Measurements from ENCODE around the gene KCNQ5. TPM values are rescaled to one million over a fixed set of nuclear protein-coding genes. Genes with fewer than 3 reads are reported as not detected.

The KCNQ5 gene
- total RNA-seq, 3 donors from 2014 or later (not counting 1 experiment from before 2014, with no cell fraction given), result 8.2 to 9.7 (median 8.7) TPM

DNA sequence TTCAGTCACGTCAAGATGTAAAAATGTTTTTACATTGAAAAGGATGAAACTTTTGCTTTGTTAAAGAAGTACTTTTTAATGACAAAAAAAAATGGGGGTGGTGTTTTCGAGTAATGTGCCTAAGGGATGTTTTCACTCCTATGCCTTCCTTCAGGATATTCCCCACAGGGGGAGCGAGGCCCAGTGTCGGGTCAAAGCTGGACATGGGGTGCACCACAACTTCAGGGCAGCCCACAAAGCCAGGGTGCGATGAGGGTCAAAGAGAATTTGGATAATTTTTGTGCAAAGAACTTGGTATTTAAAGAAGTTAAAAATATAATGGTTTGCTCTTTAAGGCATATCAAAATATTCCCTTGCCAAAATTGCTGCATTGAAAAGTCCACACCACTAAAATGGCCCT lies 247.8 kb downstream of the KCNQ5 start:
- no peaks in the 10 kb centered on the region for H3K36me3 ChIP-seq (ENCODE audit: control insufficient read depth, insufficient read depth, low read length)
- DNase-seq, result no peak
- no peaks in the 10 kb centered on the region for H3K4me1 ChIP-seq (ENCODE audit: control insufficient read depth, insufficient read depth, low read length)
- 100% methylated on average over 5 of the region's 5 CpGs for WGBS (ENCODE audit: insufficient coverage)
- no peak overlapping the region for H3K4me3 ChIP-seq (ENCODE audit: low read length)
- no peak overlapping the region for H3K4me3 Mint-ChIP-seq
- no peak for ATAC-seq
- no peak overlapping the region for H3K27ac Mint-ChIP-seq
- TF ChIP-seq, protein P1, sequence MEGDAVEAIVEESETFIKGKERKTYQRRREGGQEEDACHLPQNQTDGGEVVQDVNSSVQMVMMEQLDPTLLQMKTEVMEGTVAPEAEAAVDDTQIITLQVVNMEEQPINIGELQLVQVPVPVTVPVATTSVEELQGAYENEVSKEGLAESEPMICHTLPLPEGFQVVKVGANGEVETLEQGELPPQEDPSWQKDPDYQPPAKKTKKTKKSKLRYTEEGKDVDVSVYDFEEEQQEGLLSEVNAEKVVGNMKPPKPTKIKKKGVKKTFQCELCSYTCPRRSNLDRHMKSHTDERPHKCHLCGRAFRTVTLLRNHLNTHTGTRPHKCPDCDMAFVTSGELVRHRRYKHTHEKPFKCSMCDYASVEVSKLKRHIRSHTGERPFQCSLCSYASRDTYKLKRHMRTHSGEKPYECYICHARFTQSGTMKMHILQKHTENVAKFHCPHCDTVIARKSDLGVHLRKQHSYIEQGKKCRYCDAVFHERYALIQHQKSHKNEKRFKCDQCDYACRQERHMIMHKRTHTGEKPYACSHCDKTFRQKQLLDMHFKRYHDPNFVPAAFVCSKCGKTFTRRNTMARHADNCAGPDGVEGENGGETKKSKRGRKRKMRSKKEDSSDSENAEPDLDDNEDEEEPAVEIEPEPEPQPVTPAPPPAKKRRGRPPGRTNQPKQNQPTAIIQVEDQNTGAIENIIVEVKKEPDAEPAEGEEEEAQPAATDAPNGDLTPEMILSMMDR (IDR thresholded peaks at IDR 0.05), result no peak
- no peaks in the 10 kb centered on the region for H3K27me3 ChIP-seq (ENCODE audit: control insufficient read depth, insufficient read depth, low read length)
- H3K27me3 Mint-ChIP-seq (ENCODE audit: low read depth in 2 of 2), result no peaks in the 10 kb centered on the region
- no peak overlapping the region for H3K27ac ChIP-seq (ENCODE audit: low read length)
- intact Hi-C loops (cut with micrococcal nuclease), result no loop called here
- H3K9me3 Mint-ChIP-seq, result no peaks in the 10 kb centered on the region
- peaks cover 0 to 8% of the 10 kb centered on the region in 2 donors for H3K4me1 Mint-ChIP-seq
- H3K36me3 Mint-ChIP-seq, result no peaks in the 10 kb centered on the region
- H3K9me3 ChIP-seq (ENCODE audit: control insufficient read depth, insufficient read depth, low read length), result no peaks in the 10 kb centered on the region

DNA sequence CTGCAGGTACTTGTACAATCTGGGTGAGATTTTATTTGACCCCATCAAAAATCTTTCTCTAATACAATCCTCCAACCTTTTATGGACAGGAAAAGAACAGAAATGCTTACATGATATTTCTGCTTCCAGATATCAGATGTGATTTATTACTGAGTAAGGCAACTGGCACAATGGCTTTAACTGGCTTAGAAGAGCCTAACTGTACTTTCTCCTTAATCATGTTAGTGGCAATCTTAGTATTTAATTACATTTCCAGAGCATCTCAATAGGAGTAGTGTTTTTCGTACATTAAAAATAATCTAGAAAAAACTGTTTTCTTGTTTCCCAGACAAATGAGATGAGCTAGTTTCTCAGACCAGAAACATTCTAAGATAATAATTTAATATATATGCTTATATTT lies 251.6 kb downstream of the KCNQ5 start:
- Histone ChIP-seq H3K9me3 (ENCODE audit: control insufficient read depth, insufficient read depth, low read length) (no peaks in the 10 kb centered on the region), H3K27me3 (ENCODE audit: control insufficient read depth, insufficient read depth, low read length) (no peaks in the 10 kb centered on the region), H3K4me1 (ENCODE audit: control insufficient read depth, insufficient read depth, low read length) (no peaks in the 10 kb centered on the region), H3K4me3 (ENCODE audit: low read length) (no peak overlapping the region), H3K36me3 (ENCODE audit: control insufficient read depth, insufficient read depth, low read length) (no peaks in the 10 kb centered on the region), H3K27ac (ENCODE audit: low read length) (no peak overlapping the region)
- Mint-ChIP-seq H3K27ac (no peak overlapping the region), H3K4me3 (no peak overlapping the region), H3K4me1 (peaks cover 0 to 12% of the 10 kb centered on the region in 2 donors), H3K9me3 (no peaks in the 10 kb centered on the region), H3K36me3 (no peaks in the 10 kb centered on the region), H3K27me3 (ENCODE audit: low read depth in 2 of 2) (no peaks in the 10 kb centered on the region)
- DNase-seq (no peak), ATAC-seq (no peak)
- TF ChIP-seq, protein P1 (IDR thresholded peaks at IDR 0.05), result no peak
- no CpG with 5 or more reads among the region's 1 CpG for WGBS (ENCODE audit: insufficient coverage)
- intact Hi-C loops (cut with micrococcal nuclease), result no loop called here

DNA sequence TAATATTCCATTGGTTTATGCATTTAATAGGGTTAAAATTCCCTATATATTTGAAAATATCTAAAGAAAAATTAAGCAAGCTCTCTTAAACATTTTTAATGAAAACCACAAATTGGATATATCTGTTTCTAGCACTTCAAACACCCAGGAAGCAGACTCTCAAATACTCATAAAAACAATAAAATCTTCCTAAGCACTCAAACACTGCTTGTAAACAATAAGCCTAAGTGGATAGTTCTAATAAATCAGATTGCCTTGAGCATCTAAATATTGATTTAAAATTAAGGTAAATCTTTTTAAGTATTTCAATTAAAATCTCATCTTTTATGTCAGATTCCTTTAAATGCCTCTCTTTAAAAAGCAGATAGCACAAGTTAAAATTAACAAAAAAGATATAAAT lies 254.4 kb downstream of the KCNQ5 start:
- H3K4me3 Mint-ChIP-seq, result no peak overlapping the region
- Histone ChIP-seq H3K27ac (ENCODE audit: low read length) (no peak overlapping the region), H3K4me1 (ENCODE audit: control insufficient read depth, insufficient read depth, low read length) (no peaks in the 10 kb centered on the region), H3K9me3 (ENCODE audit: control insufficient read depth, insufficient read depth, low read length) (no peaks in the 10 kb centered on the region), H3K27me3 (ENCODE audit: control insufficient read depth, insufficient read depth, low read length) (no peaks in the 10 kb centered on the region), H3K36me3 (ENCODE audit: control insufficient read depth, insufficient read depth, low read length) (no peaks in the 10 kb centered on the region), H3K4me3 (ENCODE audit: low read length) (no peak overlapping the region)
- ATAC-seq (no peak), DNase-seq (no peak)
- no peaks in the 10 kb centered on the region for H3K27me3 Mint-ChIP-seq (ENCODE audit: low read depth in 2 of 2)
- H3K9me3 Mint-ChIP-seq, result no peaks in the 10 kb centered on the region
- no peaks in the 10 kb centered on the region for H3K36me3 Mint-ChIP-seq
- intact Hi-C loops (cut with micrococcal nuclease), result no loop called here
- no peak overlapping the region for H3K27ac Mint-ChIP-seq
- TF ChIP-seq, protein P1 (IDR thresholded peaks at IDR 0.05), result no peak
- peaks cover 0 to 12% of the 10 kb centered on the region in 2 donors for H3K4me1 Mint-ChIP-seq

DNA sequence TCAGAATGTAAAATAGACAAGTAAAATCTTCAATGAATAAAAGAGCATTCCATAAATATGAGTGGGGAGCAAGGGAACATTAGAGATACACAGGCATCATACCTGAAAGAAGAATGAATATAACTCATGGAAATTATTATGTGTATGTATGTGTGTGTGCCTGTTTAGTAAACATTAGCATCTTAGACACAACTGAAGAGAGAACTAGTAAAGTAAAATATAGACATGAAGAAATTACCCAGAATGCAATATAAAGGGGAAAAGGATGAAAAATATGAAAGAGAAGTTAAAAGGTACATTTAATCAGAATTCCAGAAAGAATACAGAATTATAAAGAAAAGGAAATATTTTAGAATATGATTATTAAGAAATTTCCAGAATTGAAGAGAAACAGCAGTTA lies 264.3 kb downstream of the KCNQ5 start:
- H3K36me3 Mint-ChIP-seq, result peaks cover 11% of the 10 kb centered on the region
- no peaks in the 10 kb centered on the region for H3K4me1 ChIP-seq (ENCODE audit: control insufficient read depth, insufficient read depth, low read length)
- no peaks in the 10 kb centered on the region for H3K4me1 Mint-ChIP-seq
- no peaks in the 10 kb centered on the region for H3K9me3 ChIP-seq (ENCODE audit: control insufficient read depth, insufficient read depth, low read length)
- DNase-seq, result no peak
- no peak overlapping the region for H3K4me3 Mint-ChIP-seq
- no peak overlapping the region for H3K4me3 ChIP-seq (ENCODE audit: low read length)
- no peaks in the 10 kb centered on the region for H3K27me3 Mint-ChIP-seq (ENCODE audit: low read depth in 2 of 2)
- peaks cover 3 to 6% of the 10 kb centered on the region in 2 donors for H3K9me3 Mint-ChIP-seq
- intact Hi-C loops (cut with micrococcal nuclease), result no loop called here
- ATAC-seq, result no peak
- H3K36me3 ChIP-seq (ENCODE audit: control insufficient read depth, insufficient read depth, low read length), result no peaks in the 10 kb centered on the region
- TF ChIP-seq, protein P1 (IDR thresholded peaks at IDR 0.05), result no peak
- no peaks in the 10 kb centered on the region for H3K27me3 ChIP-seq (ENCODE audit: control insufficient read depth, insufficient read depth, low read length)
- H3K27ac Mint-ChIP-seq, result no peak overlapping the region
- H3K27ac ChIP-seq (ENCODE audit: low read length), result no peak overlapping the region
